Muscle of leg (tissue), 11 donors: ENCODE data around the gene SENP6. TPM values are rescaled to one million over a fixed set of nuclear protein-coding genes. Genes with fewer than 3 reads are reported as not detected.

Source experiments
- DNase-seq: peaks from one replicate; pipeline ENCODE4 v3.0.0; 2013
- H3K27ac ChIP-seq: one replicate; pipeline ENCODE4 v1.5.1; 2013; ENCODE audit warnings: mild to moderate bottlenecking, low read length, control low read depth
- H3K27me3 ChIP-seq: one replicate; pipeline ENCODE4 v1.6.1; 2013; ENCODE audit warnings: low read length; ENCODE audit not compliant: control insufficient read depth, insufficient read depth
- H3K36me3 ChIP-seq: one replicate; pipeline ENCODE4 v1.6.1; 2013; ENCODE audit warnings: low read length; ENCODE audit not compliant: control insufficient read depth, insufficient read depth
- H3K4me1 ChIP-seq: one replicate; pipeline ENCODE4 v1.6.1; 2013; ENCODE audit warnings: low read length; ENCODE audit not compliant: control insufficient read depth, insufficient read depth
- H3K4me3 ChIP-seq: one replicate; pipeline ENCODE4 v1.5.1; 2013; ENCODE audit warnings: low read length, control low read depth
- H3K9me3 ChIP-seq: replicated peaks from 2 replicates; pipeline ENCODE4 v1.6.1; 2013; ENCODE audit warnings: low read depth, low read length; ENCODE audit not compliant: control insufficient read depth
- WGBS: methylation state at CpG from one replicate; pipeline ENCODE4 v1.1.5; 2013; ENCODE audit warnings: missing lambda C conversion rate; ENCODE audit not compliant: insufficient coverage; 5-methylcytosine and 5-hydroxymethylcytosine counted together
- polyA plus RNA-seq, 8 donors: library from polyadenylated mRNA; unstranded; fragments of 120-200 nt; gene quantifications; one replicate each; pipeline versions ENCODE4 v1.2.1 to v1.2.3, GENCODE V29; 2013; ENCODE audit warnings: inconsistent platforms in 1 of 8, low replicate concordance in 1 of 8; ENCODE audit not compliant: insufficient read length in 8 of 8, insufficient read depth in 1 of 8
- total RNA-seq: library from RNA; stranded (reverse); fragments of 120-200 nt; gene quantifications from one replicate; pipeline ENCODE4 v1.2.4, GENCODE V29; 2013

The SENP6 gene
- total and polyA plus RNA-seq, 9 donors = 55.7 to 84.2 (median 70.1) TPM

DNA sequence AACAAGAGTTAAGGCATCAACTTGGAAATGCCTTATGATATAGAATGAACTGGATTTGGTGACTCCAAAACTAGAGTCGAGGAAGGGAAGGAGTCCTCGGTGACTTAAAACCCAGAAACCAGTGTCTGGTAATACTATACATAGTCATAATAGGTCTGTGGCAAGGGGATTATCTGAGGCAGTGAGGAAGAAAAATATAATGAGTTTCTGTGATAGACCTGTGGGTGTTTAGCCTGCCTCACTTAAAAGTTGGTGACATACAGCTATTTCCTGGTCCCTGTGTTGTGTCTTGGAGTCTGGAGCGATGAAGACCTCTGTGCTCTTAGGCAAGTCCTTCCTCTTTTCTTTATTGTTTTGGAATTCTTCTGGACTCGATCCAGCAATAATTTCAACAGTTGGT lies 142.3 kb downstream of the SENP6 start:
- WGBS = no CpG with 5 or more reads among the region's 4 CpGs
- H3K4me1 ChIP-seq = peaks cover 2% of the 10 kb centered on the region
- no peaks in the 10 kb centered on the region for H3K36me3 ChIP-seq
- no peak overlapping the region for H3K4me3 ChIP-seq
- no peak overlapping the region for H3K27ac ChIP-seq
- no peaks in the 10 kb centered on the region for H3K9me3 ChIP-seq
- no peak for DNase-seq
- H3K27me3 ChIP-seq = peaks cover 8% of the 10 kb centered on the region

DNA sequence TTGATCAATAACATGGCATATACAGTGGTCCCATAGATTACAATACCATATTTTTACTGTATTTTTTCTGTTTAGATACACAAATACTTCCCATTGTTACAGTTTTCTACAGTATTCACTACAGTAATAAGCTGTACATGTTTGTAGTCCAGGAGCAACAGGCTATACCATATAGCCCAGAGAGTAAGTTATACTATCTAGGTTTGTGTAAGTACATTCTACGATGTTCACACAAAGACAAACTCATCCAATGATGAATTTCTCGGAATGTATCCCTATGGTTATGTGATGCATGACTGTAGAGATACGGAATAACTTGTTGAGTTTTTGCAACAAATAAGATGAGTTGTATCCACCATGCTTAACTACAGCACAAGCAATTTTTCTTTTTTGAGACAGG lies 143.7 kb downstream of the SENP6 start:
- WGBS = no CpG with 5 or more reads among the region's 3 CpGs
- H3K36me3 ChIP-seq = no peaks in the 10 kb centered on the region
- H3K9me3 ChIP-seq = no peaks in the 10 kb centered on the region
- DNase-seq = no peak
- H3K4me1 ChIP-seq = peaks cover 2% of the 10 kb centered on the region
- no peak overlapping the region for H3K27ac ChIP-seq
- H3K27me3 ChIP-seq = peaks cover 10% of the 10 kb centered on the region
- H3K4me3 ChIP-seq = no peak overlapping the region

DNA sequence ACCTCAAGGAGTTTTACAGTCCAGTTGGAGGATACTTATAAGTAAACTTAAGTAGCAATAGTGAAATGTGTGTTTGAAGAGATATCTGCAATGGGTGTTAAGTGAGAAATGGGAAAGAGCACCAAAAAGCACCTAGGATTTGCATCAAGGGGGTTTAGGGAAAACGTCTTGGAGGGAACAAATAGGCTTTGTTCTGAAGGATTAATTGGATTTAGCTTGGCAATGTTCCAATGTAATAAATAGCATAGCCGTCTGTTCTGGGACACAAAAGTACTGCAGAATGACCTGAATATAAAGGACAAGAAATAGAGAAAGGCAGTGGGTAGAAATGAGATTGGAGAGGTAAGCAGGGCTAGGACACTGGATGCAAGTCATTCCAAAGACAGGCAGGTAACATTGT lies 144.5 kb downstream of the SENP6 start:
- peaks cover 10% of the 10 kb centered on the region for H3K27me3 ChIP-seq

GRCh38 chr6:75747152-75747992 lies 145.7 kb downstream of the SENP6 start:
- no peak for DNase-seq
- peaks cover 2% of the 10 kb centered on the region for H3K4me1 ChIP-seq
- no peaks in the 10 kb centered on the region for H3K9me3 ChIP-seq
- 90% methylated on average over 2 of the region's 9 CpGs for WGBS
- H3K27me3 ChIP-seq = peaks cover 10% of the 10 kb centered on the region
- no peak overlapping the region for H3K4me3 ChIP-seq
- no peaks in the 10 kb centered on the region for H3K36me3 ChIP-seq
- H3K27ac ChIP-seq = no peak overlapping the region

More for the DNA sequence above, 144.5 kb downstream of the SENP6 start:
- peaks cover 2% of the 10 kb centered on the region for H3K4me1 ChIP-seq
- no peak for DNase-seq
- 19% methylated on average over 2 of the region's 2 CpGs for WGBS
- H3K4me3 ChIP-seq = no peak overlapping the region
- H3K9me3 ChIP-seq = no peaks in the 10 kb centered on the region
- H3K27ac ChIP-seq = no peak overlapping the region
- H3K36me3 ChIP-seq = no peaks in the 10 kb centered on the region

DNA sequence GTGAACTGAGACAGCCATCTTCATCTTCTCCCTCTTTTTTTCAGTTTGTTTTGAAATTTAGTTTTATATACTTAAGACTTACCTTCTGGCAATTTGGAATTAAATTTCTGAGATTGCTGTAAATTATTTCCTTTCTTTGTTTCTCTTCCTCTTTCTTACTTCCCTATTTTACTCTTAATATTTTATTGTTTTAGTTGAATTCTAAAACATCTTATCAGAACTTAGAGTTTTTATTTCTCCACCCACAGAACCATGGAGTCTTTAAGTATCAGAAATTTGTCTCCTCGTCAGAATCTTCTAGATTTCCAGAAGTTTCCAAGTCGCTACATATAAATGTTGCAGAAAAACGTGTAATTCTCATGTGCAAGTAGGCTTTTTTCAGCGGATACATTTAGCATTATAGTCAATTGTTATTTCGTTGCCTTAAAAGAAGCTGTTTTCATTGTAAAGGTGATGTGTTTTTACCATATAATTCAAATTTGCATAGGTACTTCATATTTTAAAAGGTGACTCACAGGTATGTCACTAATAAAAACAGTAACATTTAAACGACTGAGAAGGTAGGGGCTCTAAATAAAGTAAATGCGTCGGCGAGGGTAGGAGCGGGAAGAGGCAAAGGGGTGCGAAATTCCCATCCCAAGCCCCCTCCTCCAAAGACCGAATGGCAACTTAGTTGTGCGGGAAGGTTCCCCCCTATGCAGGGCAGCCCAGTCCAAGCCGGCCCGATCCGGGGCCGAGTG lies 146.5 kb downstream of the SENP6 start:
- Histone ChIP-seq H3K4me1 (peaks cover 2% of the 10 kb centered on the region), H3K36me3 (no peaks in the 10 kb centered on the region), H3K27ac (peak overlapping the region; percentile 78), H3K27me3 (peaks cover 10% of the 10 kb centered on the region), H3K4me3 (peak overlapping the region; percentile 87), H3K9me3 (no peaks in the 10 kb centered on the region)
- no peak for DNase-seq
- 0% methylated on average over 6 of the region's 17 CpGs for WGBS

DNA sequence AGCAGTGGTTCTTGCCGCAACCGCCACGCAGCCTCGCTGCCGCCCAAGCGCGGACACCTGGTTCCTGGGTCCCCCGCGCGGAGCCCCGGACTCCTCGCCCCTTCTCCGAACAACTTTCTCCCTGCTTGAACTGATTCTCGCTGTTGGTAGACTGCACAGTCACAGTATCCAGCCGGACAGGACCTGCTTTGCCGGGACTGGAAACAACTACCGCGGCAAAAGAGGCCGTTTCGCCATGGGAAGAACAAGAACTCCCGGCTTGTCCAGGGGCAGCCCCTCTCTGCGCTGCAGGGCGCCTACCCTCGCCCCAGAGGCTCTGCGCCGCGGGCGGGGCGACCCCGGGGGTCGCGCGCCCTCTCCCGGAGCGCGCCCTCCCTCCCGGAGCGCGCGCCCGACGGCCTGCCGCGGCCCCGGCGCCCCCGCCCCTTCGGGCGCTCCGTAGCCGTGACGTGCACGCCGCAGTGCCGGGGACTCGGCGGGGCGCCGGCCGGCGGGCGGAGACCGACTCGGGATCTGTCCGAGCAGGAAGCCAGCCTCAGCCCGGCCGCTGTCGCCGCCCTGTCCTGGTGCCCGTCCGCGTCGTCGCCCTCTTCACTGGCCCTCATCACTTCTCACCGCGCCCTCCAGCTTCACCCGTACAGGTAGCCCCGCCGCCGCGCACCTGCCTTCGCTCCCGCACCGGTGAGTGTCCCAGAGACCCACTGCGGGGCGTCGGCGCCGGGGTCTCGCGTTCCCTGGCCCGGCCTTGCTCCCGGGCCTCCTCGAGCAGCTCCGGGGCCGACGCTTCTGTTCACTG lies 147.3 kb downstream of the SENP6 start, which contains the start of gene MYO6:
MYO6 (plus strand) TSS at position 497 of the 796 bp plus-strand sequence. CDS start 68,309 bp downstream, outside the sequence.
- peaks cover 10% of the 10 kb centered on the region for H3K27me3 ChIP-seq
- H3K27ac ChIP-seq = peak within 1 kb of the TSS; percentile 78
- H3K4me1 ChIP-seq = peaks cover 2% of the 10 kb centered on the region
- H3K4me3 ChIP-seq = peak within 1 kb of the TSS; percentile 87
- no peaks in the 10 kb centered on the region for H3K9me3 ChIP-seq
- no peaks in the 10 kb centered on the region for H3K36me3 ChIP-seq
- under 1% methylated on average over 97 of the region's 97 CpGs for WGBS
- peak; percentile 85 for DNase-seq

GRCh38 chr6:75751443-75751842 lies 149.8 kb downstream of the SENP6 start:
- Histone ChIP-seq H3K27me3 (peaks cover 10% of the 10 kb centered on the region), H3K4me3 (no peak overlapping the region), H3K4me1 (peaks cover 2% of the 10 kb centered on the region), H3K9me3 (no peaks in the 10 kb centered on the region), H3K36me3 (no peaks in the 10 kb centered on the region), H3K27ac (no peak overlapping the region)
- no peak for DNase-seq
- WGBS = 70% methylated on average over 2 of the region's 2 CpGs

DNA sequence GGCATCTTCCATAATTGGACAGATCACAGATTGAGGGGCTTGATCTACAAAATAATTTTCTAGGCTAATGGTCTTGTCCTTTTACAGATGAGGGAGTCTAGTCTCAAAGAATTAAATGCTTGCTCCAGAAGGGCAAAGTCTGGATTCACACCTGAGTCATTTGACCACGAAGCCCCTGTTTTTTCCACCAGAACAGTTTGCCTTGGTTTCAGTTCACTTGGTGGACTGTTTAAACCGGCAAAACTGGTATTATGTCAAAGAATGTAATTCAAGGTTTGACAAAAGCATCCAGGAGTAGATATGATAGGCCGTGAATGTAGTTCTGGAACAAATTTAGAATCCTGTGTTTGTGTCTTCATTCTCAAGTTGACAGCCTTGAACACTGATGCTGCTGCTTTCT lies 150.7 kb downstream of the SENP6 start:
- 88% methylated on average over 2 of the region's 3 CpGs for WGBS
- Histone ChIP-seq H3K36me3 (no peaks in the 10 kb centered on the region), H3K27me3 (peaks cover 6% of the 10 kb centered on the region), H3K4me1 (peaks cover 2% of the 10 kb centered on the region), H3K9me3 (no peaks in the 10 kb centered on the region), H3K4me3 (no peak overlapping the region), H3K27ac (no peak overlapping the region)
- DNase-seq = no peak

DNA sequence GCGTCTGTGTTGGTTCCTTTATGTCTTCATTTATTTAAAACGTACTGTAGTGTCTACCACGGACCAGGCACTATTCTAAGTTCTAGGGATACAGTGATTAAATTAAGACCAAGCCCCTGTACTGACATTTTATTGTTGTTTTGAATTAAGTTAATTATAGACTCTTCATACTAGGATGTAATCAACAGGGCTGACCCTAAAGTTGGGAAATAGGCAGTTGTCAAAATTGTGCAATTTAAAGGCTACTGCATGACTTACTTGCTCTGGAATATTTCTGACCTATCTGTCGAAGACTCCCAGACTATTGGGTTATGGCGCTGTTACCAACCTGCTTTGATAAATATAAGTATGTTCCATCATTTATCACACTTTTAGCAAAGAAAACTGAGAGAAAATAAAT lies 154.0 kb downstream of the SENP6 start:
- Histone ChIP-seq H3K9me3 (no peaks in the 10 kb centered on the region), H3K4me3 (no peak overlapping the region), H3K36me3 (no peaks in the 10 kb centered on the region), H3K4me1 (no peaks in the 10 kb centered on the region), H3K27ac (no peak overlapping the region), H3K27me3 (no peaks in the 10 kb centered on the region)
- WGBS = no CpG with 5 or more reads among the region's 5 CpGs
- no peak for DNase-seq

DNA sequence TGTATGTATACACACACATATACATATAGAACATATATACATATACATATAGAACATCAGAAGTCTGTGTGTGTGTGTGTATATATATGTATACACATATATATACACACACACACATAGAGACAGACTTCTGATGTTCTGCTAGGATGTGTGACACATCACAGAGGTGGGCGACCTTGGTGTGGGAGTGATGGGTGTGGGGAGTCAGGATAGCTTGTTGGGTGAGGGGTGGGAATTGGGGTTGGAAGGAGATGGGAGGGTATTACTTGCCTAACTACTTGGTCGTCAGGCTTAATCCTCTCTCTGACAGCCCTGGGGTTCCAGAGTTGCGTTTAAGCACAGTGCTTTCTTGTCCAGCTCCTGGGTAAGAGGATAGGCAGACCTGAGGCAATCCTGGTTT lies 155.6 kb downstream of the SENP6 start:
- Histone ChIP-seq H3K4me1 (no peaks in the 10 kb centered on the region), H3K9me3 (no peaks in the 10 kb centered on the region), H3K27ac (no peak overlapping the region), H3K36me3 (no peaks in the 10 kb centered on the region), H3K4me3 (no peak overlapping the region), H3K27me3 (no peaks in the 10 kb centered on the region)
- no CpG with 5 or more reads among the region's 3 CpGs for WGBS
- no peak for DNase-seq
